Measurements from ENCODE around the gene UQCR11.

Gene UQCR11

DNA sequence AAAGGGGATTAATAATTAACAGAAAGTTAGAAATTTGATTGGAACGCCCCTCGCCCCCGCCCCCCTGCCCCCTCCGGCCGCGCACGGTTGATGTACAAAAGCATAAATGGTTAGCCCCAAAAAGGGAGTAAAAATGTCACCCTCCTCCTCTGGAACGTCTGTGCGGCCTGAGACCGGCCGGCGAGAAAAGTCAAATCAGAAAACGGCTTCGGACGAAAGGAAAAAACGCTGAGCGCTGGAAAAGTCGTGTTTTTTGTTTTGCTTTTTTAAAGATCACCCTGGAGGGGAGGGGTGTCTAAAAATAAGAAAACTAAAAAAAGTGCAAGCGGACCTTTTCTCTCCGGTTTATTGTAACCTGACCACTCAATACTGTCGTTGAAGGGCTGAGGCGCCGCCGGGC lies 50.3 kb downstream of the UQCR11 start:
- no peaks in the 10 kb centered on the region for H3K27me3 ChIP-seq (ENCODE audit: insufficient read depth, poor library complexity, severe bottlenecking)
- no peaks in the 10 kb centered on the region for H3K4me1 ChIP-seq (ENCODE audit: insufficient read depth, poor library complexity, severe bottlenecking)
- ATAC-seq (ENCODE audit: low read depth) (no peak), DNase-seq (ENCODE audit: low spot score) (no peak)
- H3K4me3 ChIP-seq (ENCODE audit: severe bottlenecking), result no peak overlapping the region
- TF ChIP-seq, protein P1, sequence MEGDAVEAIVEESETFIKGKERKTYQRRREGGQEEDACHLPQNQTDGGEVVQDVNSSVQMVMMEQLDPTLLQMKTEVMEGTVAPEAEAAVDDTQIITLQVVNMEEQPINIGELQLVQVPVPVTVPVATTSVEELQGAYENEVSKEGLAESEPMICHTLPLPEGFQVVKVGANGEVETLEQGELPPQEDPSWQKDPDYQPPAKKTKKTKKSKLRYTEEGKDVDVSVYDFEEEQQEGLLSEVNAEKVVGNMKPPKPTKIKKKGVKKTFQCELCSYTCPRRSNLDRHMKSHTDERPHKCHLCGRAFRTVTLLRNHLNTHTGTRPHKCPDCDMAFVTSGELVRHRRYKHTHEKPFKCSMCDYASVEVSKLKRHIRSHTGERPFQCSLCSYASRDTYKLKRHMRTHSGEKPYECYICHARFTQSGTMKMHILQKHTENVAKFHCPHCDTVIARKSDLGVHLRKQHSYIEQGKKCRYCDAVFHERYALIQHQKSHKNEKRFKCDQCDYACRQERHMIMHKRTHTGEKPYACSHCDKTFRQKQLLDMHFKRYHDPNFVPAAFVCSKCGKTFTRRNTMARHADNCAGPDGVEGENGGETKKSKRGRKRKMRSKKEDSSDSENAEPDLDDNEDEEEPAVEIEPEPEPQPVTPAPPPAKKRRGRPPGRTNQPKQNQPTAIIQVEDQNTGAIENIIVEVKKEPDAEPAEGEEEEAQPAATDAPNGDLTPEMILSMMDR (IDR thresholded peaks at IDR 0.05; ENCODE audit: poor library complexity, severe bottlenecking), result no peak
- H3K9me3 ChIP-seq (ENCODE audit: severe bottlenecking), result no peaks in the 10 kb centered on the region
- no peaks in the 10 kb centered on the region for H3K36me3 ChIP-seq (ENCODE audit: low read depth)
- no peak overlapping the region for H3K27ac ChIP-seq (ENCODE audit: poor library complexity, severe bottlenecking)

DNA sequence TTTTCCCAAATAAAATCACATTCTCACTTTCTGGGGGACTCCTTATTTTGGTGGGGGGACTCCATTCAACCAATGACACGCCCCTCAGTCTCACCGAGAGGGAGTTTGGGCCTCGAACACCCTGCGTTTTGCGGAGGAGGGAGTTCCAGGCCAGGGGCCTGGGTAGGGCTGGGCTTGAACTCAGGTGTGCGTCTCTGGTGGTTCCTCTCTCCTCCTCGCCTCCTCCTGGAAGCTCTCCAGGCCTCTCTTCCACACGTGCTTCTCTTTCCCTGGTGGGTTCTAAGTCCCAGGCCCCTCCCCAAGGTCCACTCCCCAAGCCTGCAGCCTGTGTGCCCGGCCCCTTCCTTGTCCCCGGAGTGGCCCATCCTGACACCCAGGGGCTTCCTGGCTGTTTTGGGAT lies 51.8 kb downstream of the UQCR11 start:
- Histone ChIP-seq H3K9me3 (ENCODE audit: severe bottlenecking) (no peaks in the 10 kb centered on the region), H3K27me3 (ENCODE audit: insufficient read depth, poor library complexity, severe bottlenecking) (no peaks in the 10 kb centered on the region), H3K4me3 (ENCODE audit: severe bottlenecking) (no peak overlapping the region), H3K4me1 (ENCODE audit: insufficient read depth, poor library complexity, severe bottlenecking) (no peaks in the 10 kb centered on the region), H3K36me3 (ENCODE audit: low read depth) (no peaks in the 10 kb centered on the region), H3K27ac (ENCODE audit: poor library complexity, severe bottlenecking) (no peak overlapping the region)
- no peak for DNase-seq (ENCODE audit: low spot score)
- no peak for ATAC-seq (ENCODE audit: low read depth)
- TF ChIP-seq, protein P1 (IDR thresholded peaks at IDR 0.05; ENCODE audit: poor library complexity, severe bottlenecking), result no peak

DNA sequence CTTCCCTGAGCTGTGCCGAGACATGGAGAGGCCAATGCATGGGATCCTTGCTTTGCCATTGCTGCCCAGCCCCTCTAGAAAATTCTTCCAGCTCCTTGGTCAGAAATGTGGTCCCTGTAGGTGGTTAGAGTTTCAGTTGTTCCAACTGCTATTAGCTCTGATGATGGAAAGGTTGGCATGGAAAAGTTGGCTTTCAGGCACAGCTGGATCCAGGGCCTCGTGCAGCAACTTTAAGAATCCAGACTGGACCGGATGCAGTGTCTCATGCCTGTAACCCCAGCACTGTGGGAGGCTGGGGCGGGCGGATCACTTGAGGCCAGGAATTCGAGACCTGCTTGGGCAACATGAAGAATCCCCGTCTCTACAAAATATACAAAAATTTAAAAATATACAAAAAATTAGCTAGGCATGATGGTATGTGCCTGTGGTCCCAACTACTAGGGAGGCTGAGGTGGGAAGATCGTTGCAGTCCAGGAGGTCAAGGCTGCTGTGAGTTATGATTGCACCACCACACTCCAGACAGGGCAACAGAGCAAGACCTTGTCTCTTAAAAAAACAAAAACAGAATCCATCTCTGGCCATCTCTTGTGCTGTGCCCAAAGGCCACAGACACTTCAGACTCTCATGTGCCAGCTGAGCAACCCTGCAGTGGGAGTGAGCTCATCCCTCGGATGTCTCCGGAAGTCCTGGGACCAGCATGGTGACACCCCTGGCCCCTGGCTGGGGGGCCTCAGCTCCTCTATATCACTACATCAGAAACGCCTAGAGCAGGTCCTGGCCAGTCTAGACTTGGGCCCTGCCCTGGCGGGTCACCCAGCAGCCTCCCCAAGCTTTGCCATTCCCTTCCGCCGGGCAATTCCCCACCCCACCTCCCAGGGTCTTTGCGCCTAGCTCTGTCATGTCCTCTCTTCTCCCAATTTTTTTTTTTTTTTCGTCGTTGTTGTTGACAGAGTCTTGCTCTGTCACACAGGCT lies 53.9 kb downstream of the UQCR11 start:
- H3K9me3 ChIP-seq (ENCODE audit: severe bottlenecking), result no peaks in the 10 kb centered on the region
- ATAC-seq (ENCODE audit: low read depth) (no peak), DNase-seq (ENCODE audit: low spot score) (no peak)
- H3K27ac ChIP-seq (ENCODE audit: poor library complexity, severe bottlenecking), result no peak overlapping the region
- no peaks in the 10 kb centered on the region for H3K27me3 ChIP-seq (ENCODE audit: insufficient read depth, poor library complexity, severe bottlenecking)
- no peaks in the 10 kb centered on the region for H3K36me3 ChIP-seq (ENCODE audit: low read depth)
- TF ChIP-seq, protein P1 (IDR thresholded peaks at IDR 0.05; ENCODE audit: poor library complexity, severe bottlenecking), result no peak
- H3K4me1 ChIP-seq (ENCODE audit: insufficient read depth, poor library complexity, severe bottlenecking), result no peaks in the 10 kb centered on the region
- no peak overlapping the region for H3K4me3 ChIP-seq (ENCODE audit: severe bottlenecking)

DNA sequence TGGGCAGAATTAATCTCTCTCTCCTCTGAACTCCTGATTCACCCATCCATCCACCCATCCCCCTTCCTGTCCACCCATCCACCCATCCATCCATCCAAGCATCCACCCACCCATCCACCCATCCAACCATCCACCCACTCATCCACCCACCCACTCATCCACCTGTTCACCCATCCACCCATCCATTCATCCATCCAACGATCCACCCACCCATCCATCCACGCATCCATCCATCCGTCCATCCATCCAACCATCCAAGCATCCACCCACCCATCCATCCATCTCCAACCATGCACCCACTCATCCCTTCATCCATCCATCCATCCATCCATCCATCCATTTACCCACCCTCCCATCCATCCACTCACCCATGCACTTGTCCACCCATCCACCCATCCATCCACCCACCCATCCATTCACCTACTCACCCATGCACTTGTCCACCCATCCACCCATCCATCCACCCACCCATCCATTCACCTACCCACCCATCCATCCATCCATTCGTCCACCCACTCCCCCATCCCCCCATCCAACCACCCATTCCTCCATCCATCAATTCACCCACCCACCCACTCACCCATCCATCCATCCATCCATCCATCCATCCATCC lies 55.8 kb downstream of the UQCR11 start:
- no peaks in the 10 kb centered on the region for H3K9me3 ChIP-seq (ENCODE audit: severe bottlenecking)
- no peaks in the 10 kb centered on the region for H3K36me3 ChIP-seq (ENCODE audit: low read depth)
- TF ChIP-seq, protein P1 (IDR thresholded peaks at IDR 0.05; ENCODE audit: poor library complexity, severe bottlenecking), result no peak
- peaks cover 3% of the 10 kb centered on the region for H3K27me3 ChIP-seq (ENCODE audit: insufficient read depth, poor library complexity, severe bottlenecking)
- no peak overlapping the region for H3K27ac ChIP-seq (ENCODE audit: poor library complexity, severe bottlenecking)
- H3K4me3 ChIP-seq (ENCODE audit: severe bottlenecking), result no peak overlapping the region
- ATAC-seq (ENCODE audit: low read depth) (no peak), DNase-seq (ENCODE audit: low spot score) (no peak)
- no peaks in the 10 kb centered on the region for H3K4me1 ChIP-seq (ENCODE audit: insufficient read depth, poor library complexity, severe bottlenecking)
